Smooth muscle cell (in vitro differentiated cells): ENCODE measurements around the gene APPL2. TPM values are rescaled to one million over a fixed set of nuclear protein-coding genes. Genes with fewer than 3 reads are reported as not detected.
"Not testable (repeated sequence)": the region's sequence is repeated elsewhere in the genome, so short reads cannot be mapped to it uniquely, and the experiment has no call there.

Experiments used
- DNase-seq: peaks from one replicate; lab custom pipeline; 2025; ENCODE audit not compliant: unreplicated experiment; lab: John Stamatoyannopoulos, UW
- H2AFZ ChIP-seq: fragments of 200-600 bp; sonication (generic); 2 replicates; pipeline ENCODE4 v1.6.0; 2016; ENCODE audit warnings: antibody characterized with exemption, low read depth, mild to moderate bottlenecking
- H3F3A ChIP-seq: fragments of 200-600 bp; sonication (generic); 2 replicates; pipeline ENCODE4 v1.6.0; 2017; ENCODE audit warnings: antibody characterized with exemption, low read depth
- H3K27ac ChIP-seq: fragments of 200-600 bp; sonication (generic); 2 replicates; pipeline ENCODE4 v1.5.1; 2016; ENCODE audit warnings: low read depth, mild to moderate bottlenecking
- H3K27me3 ChIP-seq: fragments of 200-600 bp; sonication (generic); 2 replicates; pipeline ENCODE4 v1.6.1; 2016; ENCODE audit warnings: low read depth, mild to moderate bottlenecking
- H3K36me3 ChIP-seq: fragments of 200-600 bp; sonication (generic); 2 replicates; pipeline ENCODE4 v1.5.1; 2016; ENCODE audit warnings: low read depth
- H3K4me1 ChIP-seq: fragments of 200-600 bp; sonication (generic); 2 replicates; pipeline ENCODE4 v1.5.1; 2016; ENCODE audit warnings: low read depth
- H3K4me2 ChIP-seq: fragments of 200-600 bp; sonication (generic); 2 replicates; pipeline ENCODE4 v1.6.0; 2016; ENCODE audit warnings: mild to moderate bottlenecking
- H3K4me3 ChIP-seq: fragments of 200-600 bp; sonication (generic); 2 replicates; pipeline ENCODE4 v1.5.1; 2016; ENCODE audit warnings: mild to moderate bottlenecking
- H3K79me2 ChIP-seq: fragments of 200-600 bp; sonication (generic); 2 replicates; pipeline ENCODE4 v1.6.0; 2016; ENCODE audit warnings: low read depth, mild to moderate bottlenecking
- H3K9ac ChIP-seq: fragments of 200-600 bp; sonication (generic); 2 replicates; pipeline ENCODE4 v1.6.0; 2016; ENCODE audit warnings: low read depth
- H3K9me3 ChIP-seq: fragments of 200-600 bp; sonication (generic); replicated peaks from 2 replicates; pipeline ENCODE4 v1.5.1; 2016; ENCODE audit warnings: low read depth
- H4K20me1 ChIP-seq: fragments of 200-600 bp; sonication (generic); 2 replicates; pipeline ENCODE4 v1.6.0; 2016; ENCODE audit warnings: low read depth
- WGBS: methylation state at CpG from one replicate; pipeline ENCODE4 v1.1.7; 2016; ENCODE audit warnings: low lambda C conversion rate; 5-methylcytosine and 5-hydroxymethylcytosine counted together
- polyA plus RNA-seq: library from polyadenylated mRNA; unstranded; fragments of >200 nt; fragmentation: Nextera tagmentation; extraction: Ambion mirVana; gene quantifications from 2 replicates; pipeline ENCODE4 v1.2.1, GENCODE V29; 2016
- total RNA-seq: library from RNA; depleted of rRNA; stranded (reverse); fragments of >200 nt; gene quantifications from 2 replicates; pipeline ENCODE4 v1.2.3, GENCODE V29; 2014
- TF ChIP-seq, protein P1 (sequence below): fragments of 200-600 bp; sonication (generic); IDR thresholded peaks from 2 replicates; pipeline ENCODE4 v1.5.1; 2017; ENCODE audit warnings: borderline replicate concordance, mild to moderate bottlenecking, antibody characterized with exemption; ENCODE audit not compliant: insufficient read depth, poor library complexity, severe bottlenecking

APPL2 gene
- total and polyA plus RNA-seq, 2 experiments from 2014 or later, result 19.8 to 22.4 TPM

DNA sequence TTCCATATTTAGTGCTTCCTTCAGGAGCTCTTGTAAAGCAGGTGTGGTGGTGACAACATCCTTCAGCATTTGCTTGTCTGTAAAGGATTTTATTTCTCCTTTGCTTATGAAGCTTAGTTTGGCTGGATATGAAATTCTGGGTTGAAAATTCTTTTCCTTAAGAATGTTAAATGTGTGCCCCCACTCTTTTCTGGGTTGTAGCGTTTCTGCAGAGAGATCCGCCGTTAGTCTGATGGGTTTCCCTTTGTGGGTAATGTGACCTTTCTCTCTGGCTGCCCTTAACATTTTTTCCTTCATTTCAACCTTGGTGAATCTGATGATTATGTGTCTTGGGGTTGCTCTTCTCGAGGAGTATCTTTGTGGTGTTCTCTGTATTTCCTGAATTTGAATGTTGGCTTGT is 52.6 kb downstream of the APPL2 start:
- not testable (repeated sequence) for H3K4me1 ChIP-seq, H2AFZ ChIP-seq, H3K4me2 ChIP-seq, H3K27ac ChIP-seq, DNase-seq, H3K9ac ChIP-seq, H3K27me3 ChIP-seq, H3K79me2 ChIP-seq, H3K4me3 ChIP-seq, H4K20me1 ChIP-seq
- Histone ChIP-seq H3F3A (peaks cover 15% of the 10 kb centered on the region), H3K36me3 (peaks cover 11% of the 10 kb centered on the region), H3K9me3 (peaks cover 11% of the 10 kb centered on the region)
- WGBS, result 95% methylated on average over 4 of the region's 4 CpGs

DNA sequence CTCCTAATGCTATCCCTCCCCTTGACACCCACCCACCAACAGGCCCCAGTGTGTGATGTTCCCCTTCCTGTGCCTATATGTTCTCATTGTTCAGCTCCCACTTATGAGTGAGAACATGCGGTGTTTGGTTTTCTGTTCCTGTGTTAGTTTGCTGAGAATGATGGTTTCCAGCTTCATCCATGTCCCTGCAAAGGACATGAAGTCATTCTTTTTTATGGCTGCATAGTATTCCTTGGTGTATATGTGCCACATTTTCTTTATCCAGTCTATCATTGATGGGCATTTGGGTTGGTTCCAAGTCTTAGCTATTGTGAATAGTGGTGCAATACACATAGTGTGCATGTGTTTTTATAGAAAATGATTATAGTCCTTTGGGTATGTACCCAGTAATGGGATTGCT is 56.9 kb downstream of the APPL2 start:
- not testable (repeated sequence) for H3K79me2 ChIP-seq

DNA sequence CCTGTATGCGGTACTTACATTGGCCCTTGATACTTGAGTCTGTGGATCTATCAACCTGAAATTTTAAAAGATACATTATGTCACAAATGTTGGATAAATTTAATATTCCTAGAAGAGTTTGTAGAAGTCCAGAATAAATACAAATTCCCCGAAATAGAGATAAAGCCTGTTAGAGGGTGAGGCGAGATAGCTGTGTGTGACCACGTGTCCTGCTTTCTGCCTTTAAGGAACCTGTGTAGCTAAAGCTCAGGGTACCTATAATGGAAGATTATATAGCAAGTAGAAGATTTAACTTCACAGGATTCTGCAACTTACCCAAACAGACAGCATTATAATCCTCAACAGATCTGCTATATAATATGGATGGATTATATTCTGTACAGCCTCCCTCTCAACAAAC is 58.8 kb downstream of the APPL2 start:
- H3K4me1 ChIP-seq, result no peaks in the 10 kb centered on the region
- H3K9me3 ChIP-seq, result peaks cover 11% of the 10 kb centered on the region
- H3K79me2 ChIP-seq, result peaks cover 5% of the 10 kb centered on the region
- H2AFZ ChIP-seq, result no peak overlapping the region
- no peak overlapping the region for H3K4me2 ChIP-seq
- TF ChIP-seq, protein P1, sequence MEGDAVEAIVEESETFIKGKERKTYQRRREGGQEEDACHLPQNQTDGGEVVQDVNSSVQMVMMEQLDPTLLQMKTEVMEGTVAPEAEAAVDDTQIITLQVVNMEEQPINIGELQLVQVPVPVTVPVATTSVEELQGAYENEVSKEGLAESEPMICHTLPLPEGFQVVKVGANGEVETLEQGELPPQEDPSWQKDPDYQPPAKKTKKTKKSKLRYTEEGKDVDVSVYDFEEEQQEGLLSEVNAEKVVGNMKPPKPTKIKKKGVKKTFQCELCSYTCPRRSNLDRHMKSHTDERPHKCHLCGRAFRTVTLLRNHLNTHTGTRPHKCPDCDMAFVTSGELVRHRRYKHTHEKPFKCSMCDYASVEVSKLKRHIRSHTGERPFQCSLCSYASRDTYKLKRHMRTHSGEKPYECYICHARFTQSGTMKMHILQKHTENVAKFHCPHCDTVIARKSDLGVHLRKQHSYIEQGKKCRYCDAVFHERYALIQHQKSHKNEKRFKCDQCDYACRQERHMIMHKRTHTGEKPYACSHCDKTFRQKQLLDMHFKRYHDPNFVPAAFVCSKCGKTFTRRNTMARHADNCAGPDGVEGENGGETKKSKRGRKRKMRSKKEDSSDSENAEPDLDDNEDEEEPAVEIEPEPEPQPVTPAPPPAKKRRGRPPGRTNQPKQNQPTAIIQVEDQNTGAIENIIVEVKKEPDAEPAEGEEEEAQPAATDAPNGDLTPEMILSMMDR, result no peak
- H3K27me3 ChIP-seq, result no peaks in the 10 kb centered on the region
- 97% methylated on average over 4 of the region's 4 CpGs for WGBS
- no peak overlapping the region for H3K4me3 ChIP-seq
- peaks cover 5% of the 10 kb centered on the region for H3F3A ChIP-seq
- no peak overlapping the region for H3K27ac ChIP-seq
- no peak overlapping the region for H3K9ac ChIP-seq
- peaks cover 6% of the 10 kb centered on the region for H3K36me3 ChIP-seq
- DNase-seq, result no peak
- H4K20me1 ChIP-seq, result no peaks in the 10 kb centered on the region

More for the DNA sequence above, 56.9 kb downstream of the APPL2 start:
- H3K27ac ChIP-seq, H3K36me3 ChIP-seq, H2AFZ ChIP-seq, H4K20me1 ChIP-seq, H3K4me3 ChIP-seq, H3F3A ChIP-seq, H3K4me2 ChIP-seq, H3K9ac ChIP-seq, H3K4me1 ChIP-seq, DNase-seq, H3K27me3 ChIP-seq: not testable (repeated sequence)
- H3K9me3 ChIP-seq, result peaks cover 11% of the 10 kb centered on the region
- WGBS, result 88% methylated on average over 1 of the region's 1 CpG

DNA sequence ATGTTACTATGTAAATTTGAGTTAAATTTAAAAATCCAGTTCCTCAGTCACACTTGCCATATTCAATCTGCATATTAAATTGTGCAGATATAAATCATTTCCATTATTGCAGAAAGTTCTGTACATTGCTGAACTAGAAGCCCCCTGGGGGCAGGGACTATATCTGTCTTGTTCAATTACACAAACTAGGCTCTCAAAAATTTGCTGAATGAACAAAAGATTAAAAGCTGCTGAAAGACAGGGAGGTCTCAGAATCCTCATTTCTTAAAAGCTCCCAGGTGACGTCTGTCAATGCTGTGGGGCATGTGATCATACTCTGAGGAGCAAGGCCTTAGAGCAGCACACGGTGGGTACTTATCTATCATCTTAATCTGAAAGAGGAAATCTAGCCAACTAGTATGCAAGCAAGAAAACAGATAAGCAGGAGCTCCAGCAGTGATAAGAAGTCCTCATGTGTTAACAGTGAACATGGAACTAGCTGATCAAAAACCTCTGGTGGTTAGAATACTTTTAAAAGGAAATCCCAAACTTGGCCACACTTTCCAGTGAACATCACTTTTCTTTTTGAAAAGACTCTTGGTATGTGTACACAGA is 60.5 kb downstream of the APPL2 start:
- WGBS, result 56% methylated on average over 2 of the region's 2 CpGs
- Histone ChIP-seq H3F3A (peaks cover 11% of the 10 kb centered on the region), H3K79me2 (no peaks in the 10 kb centered on the region), H3K36me3 (peaks cover 7% of the 10 kb centered on the region), H3K4me2 (no peak overlapping the region), H4K20me1 (no peaks in the 10 kb centered on the region), H3K4me1 (no peaks in the 10 kb centered on the region), H3K27me3 (no peaks in the 10 kb centered on the region), H3K27ac (no peak overlapping the region), H3K9me3 (peaks cover 11% of the 10 kb centered on the region), H2AFZ (no peak overlapping the region), H3K9ac (no peak overlapping the region), H3K4me3 (no peak overlapping the region)
- no peak for DNase-seq
- TF ChIP-seq, protein P1, result no peak
